HG02870 (cell line): ENCODE measurements around the gene DHRSX.
A peak's percentile ranks its signal among the peaks of the same experiment; 100 is the strongest.
"Not testable (repeated sequence)": the region's sequence is repeated elsewhere in the genome, so short reads cannot be mapped to it uniquely, and the experiment has no call there.

ENCODE experiments used
- ATAC-seq: cut with Tn5 transposase; IDR thresholded peaks from one replicate; pipeline ENCODE4 v1.9.1; 2021; ENCODE audit warnings: mild to moderate bottlenecking, moderate library complexity; ENCODE audit not compliant: unreplicated experiment

The DHRSX gene

DNA sequence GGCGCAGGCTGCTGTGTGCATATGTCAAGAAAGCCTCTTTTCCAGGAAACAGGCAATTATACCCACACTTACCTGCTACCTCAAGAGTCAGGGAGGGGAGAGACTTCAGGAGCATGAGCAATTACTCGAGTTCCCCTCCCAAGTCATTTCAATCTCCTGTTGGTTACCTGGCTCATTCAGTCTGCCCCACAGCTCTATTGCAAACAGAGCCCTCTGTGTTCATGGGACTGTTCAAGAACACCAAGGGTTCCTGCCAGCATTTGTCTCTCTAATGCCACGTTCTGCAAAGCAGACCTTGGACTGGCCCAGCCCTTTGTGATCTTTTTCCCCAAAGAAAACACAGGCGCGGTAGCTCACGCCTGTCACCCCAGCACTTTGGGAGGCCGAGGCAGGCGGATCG is 274.6 kb downstream of the DHRSX start:
- ATAC-seq, result no peak

DNA sequence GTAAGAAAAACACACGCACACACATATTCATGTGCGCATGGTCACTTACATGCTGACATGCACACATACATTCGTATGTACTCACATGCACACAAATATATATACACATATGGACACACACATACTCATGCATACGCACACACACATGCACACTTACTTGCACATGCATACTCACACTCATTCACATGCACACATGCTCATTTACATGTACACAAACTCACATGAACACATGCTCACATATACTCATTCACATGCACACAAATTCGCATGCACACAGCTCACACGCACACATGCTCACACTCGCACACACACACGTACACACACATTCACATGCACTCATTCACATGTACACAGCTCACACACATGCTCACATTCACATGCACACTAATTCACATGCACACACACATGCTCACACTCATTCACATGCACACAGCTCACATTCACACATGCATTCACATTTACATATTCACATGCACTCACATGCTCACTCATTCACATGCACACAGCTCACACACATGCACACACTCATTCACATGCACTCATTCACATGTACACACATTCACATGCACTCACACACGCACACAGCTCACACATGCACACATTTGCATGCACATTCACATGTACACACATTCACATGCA is 276.1 kb downstream of the DHRSX start:
- ATAC-seq, result no peak

DNA sequence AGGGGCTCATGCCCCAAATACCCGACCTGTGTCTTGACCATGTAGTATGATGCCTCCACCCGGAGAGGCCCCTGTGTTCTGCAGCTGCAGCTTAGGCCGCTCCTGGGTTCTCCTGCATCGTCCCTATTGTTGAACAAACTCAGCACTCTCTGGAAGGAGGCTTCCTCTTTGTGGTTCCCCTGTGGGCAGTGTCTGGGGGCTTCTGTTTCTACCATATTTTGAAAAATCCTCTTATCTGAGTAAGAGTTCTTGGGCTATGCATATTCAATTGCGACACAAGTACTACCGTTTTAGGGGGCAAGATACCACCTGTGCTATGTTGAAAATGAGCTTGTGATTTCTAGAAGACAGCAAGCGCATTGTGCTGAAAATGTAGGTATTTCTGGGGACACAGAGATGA is 276.6 kb downstream of the DHRSX start:
- ATAC-seq, result no peak

DNA sequence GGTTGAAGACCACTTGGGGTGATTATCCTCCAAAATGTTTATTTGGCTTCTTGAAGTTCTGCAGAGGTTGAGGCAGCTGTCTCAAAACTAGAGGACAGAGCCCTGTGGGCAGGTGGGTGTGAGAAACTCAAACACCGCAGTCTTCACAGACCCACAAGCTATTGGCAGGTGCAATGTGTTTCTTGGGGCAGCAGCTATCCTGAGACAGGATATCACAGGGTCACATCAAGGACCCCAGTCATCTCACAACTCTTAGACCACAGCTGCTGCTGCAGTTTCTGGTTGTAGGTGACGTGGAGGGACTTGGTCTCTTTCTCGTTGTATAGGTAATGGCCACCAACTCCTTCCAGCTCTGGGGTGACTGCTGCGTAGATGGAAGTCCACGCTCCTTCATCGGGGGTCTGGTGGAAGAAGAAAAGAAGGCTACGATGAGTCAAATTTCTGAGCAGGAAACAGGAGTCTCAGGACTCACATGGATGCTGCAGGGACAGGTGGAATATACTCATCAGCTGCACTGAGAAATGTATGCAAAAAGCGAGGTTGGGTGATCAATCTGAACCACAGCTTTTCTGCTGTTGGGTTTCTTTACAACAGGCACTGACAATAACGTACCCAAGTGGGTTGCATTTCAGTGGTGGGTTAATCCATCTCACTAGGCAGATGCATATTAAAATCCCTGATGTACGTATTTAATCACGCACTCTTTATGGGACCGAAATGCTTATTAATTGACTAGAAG is 279.8 kb downstream of the DHRSX start:
- peak; percentile 94 for ATAC-seq

DNA sequence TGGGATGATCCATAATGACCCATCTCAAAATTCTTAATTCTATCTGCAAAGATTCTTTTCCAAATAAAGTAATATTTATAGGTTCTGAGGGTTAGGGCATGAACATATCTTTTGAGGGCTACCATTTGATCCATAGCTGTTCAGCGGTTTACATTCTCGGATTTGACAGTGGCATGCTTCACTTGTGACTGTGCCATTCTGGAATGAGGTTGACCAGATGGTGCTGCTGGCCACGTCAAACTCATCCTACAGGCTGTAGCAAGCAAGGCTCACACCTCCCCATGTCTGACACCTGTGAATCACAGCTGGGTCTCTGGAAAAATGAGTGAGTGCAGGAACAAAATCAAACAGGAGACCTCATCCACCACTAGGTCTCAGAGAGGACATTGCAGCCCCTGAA is 280.5 kb downstream of the DHRSX start:
- ATAC-seq, result no peak

DNA sequence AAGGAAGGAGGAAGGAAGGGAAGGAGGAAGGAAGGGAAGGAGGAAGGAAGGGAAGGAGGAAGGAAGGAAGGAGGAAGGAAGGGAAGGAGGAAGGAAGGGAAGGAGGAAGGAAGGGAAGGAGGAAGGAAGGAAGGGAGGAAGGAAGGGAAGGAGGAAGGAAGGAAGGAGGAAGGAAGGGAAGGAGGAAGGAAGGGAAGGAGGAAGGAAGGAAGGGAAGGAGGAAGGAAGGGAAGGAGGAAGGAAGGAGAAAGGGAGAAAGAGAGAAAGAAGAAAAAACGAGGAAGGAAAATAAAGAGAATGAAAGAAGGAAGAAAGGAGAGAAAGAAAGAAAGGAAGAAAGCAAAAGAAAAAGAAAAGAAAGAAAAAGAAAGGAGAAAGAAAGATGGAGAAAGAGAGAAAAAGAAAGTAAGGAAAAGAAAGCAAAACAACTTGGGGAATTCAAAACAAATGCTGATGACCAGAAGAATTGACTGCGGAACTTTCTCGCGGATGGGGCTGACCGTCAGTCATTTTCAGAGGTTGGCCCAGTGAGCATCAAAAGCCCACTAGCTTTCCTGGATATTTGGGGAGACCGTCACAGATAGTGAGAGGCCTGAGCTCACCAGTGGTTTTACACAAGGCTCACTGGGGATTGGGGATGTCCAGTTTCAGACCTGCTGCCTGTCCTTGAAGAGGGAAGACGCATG is 286.5 kb downstream of the DHRSX start:
- not testable (repeated sequence) for ATAC-seq

DNA sequence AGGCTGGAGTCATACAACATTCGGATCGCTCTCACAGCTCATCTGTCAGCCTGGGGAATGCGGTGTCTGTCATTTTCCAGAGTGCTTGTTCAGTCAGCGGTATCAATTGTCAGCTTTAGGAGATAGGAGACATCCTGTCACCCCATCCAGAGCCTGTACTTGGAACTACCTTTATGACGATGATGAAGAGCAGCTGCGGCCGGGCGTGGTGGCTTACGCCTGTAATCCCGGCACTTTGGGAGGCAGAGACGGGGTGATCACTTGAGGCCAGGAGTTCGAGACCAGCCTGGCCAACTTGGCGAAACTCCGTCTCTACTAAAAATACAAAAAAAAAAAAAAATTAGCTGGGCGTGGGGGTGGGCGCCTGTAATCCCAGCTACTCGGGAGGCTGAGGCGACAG is 289.1 kb downstream of the DHRSX start:
- ATAC-seq, result not testable (repeated sequence)

DNA sequence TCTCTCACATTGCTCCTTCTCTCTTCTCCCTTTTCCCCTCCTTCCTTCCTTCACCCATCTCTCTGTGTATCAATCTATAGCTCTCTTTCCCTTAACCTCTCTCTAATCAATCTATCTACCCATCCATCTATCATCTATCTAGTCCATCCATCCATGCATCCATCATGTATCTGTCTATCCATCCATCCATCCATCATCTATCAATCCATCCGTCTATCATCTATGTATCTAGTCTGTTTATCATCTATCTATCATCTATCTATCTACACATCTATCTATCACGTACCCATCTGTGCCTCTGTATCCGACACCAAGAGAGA is 307.5 kb downstream of the DHRSX start:
- no peak for ATAC-seq

DNA sequence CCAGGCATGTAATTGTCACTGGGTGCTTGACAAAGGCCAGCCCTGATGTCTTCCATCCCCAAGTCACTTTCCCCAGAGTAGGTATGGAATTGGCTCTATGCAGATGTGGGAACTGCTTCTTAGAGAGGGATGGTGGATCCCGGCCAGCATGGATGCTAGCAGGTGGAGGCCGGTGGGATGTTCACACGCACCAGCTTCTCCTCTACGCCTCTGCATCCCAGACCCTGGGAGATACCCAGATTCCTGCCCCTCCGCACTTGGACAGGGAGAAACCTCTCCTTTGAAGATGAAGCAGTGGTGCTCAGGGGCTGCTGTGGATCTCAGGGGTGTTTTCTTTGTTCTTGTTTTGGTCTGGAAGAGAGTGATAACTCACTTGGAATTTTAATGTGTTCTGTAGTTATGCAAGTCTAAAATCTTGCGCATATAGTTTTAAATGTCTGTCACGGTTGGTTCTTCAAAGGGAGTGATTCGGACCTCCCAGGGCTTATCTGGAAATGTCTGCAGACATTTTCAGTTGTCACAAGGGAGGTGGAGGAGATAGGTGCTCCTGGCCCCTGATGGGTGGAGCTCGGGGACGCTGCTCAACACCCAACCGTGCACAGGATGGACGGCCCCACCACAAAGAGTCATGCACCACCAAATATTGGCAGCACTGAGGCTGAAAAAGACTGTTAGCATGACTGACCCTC is 308.0 kb downstream of the DHRSX start:
- ATAC-seq, result no peak

DNA sequence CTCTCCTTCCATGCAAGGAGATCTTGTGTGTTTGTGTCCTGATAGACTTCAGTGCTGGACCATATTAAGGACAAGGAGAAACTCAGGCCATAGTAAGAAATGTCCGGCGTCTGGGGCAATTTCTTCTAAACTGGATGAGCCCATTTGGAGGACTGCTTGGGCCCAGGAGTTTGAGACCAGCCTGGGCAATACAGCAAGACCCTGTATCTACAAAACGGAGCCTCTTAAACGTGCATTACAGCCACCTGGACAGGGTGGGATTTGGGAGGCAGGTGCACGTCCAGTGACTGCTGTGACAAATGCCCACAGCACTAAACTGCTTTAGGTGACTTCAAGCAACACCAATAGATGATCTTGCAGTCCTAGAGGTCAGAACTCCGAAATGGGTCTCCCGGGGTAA is 311.9 kb downstream of the DHRSX start:
- no peak for ATAC-seq

DNA sequence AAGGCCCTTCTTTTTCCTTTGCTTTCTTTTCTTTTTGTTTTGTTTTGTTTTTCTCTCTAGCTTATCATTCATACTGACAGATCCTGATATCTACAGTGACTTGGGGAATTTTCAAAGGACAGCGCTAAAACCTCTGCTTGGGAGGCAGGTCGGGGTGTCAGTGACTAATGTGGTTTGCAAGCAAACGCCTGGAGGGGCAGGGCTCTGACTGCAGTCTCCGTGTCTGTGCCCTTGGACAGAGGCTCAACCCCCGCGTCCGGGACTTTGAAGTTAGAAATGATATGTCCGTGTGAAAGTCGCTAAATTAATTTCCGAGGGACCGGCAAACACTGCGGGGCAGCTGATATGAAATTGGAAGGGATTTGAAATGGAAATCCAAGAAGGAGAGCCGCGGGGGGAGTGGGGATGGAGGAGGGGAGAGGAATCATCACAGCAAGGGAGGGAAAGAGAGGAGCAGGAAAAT is 312.4 kb downstream of the DHRSX start:
- no peak for ATAC-seq

DNA sequence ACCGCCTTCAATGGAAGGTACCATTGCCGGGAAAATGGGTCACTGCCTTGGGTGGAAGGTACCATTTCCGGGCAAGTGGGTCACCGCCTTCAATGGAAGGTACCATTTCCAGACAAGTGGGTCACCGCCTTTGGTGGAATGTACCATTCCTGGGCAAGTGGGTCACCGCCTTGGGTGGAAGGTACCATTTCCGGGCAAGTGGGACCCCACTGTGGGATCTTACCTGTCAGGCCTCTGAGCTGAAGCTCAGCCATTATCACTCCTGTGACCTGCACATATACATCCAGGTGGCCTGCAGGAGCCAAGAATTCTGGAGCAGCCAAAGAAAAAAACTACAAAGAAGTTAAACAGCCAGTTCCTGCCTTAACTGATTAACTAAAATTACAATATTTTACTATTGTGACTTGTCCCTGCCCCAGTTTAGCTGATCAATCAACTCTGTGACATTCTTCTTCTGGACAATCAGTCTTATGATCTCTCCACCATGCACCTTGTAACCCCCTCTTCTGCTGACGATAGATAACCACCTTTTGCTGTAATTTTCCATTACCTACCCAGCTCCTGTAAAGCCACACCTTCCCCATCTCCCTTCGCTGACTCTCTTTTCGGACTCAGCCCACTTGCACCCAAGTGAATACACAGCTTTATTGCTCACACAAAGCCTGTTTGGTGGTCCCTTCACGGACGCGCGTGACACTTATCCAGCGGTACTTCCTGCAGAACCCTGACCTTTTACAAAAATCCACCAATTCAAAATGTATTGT is 313.2 kb downstream of the DHRSX start:
- ATAC-seq, result no peak

DNA sequence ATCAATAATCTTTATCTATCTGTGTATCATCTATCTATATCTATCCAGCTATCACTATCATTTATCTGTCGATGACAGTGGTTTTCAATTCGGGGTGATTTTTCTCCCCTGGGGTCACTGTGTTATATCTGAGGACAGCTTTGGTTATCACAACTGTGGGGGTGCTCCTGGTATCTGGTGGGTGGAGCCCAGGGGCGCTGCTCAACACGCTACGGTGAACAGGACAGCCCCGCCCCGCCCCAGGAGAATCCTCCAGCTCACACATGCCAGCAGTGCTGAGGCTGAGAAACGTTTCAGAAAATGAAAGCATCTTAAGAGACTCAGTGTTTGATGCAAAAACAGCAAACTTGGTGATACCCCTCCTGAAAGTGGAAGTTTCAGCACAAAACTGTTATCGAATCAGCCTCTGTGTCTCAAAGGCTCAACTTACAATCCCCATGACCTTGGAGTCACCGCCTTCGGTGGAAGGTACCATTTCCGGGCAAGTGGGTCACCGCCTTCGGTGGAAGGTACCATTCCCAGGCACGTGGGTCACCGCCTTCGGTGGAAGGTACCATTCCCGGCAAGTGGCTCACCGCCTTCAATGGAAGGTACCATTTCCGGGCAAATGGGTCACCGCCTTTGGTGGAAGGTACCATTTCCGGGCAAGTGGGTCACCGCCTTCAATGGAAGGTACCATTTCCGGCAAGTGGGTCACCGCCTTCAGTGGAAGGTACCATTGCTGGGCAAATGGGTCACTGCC is 315.3 kb downstream of the DHRSX start:
- no peak for ATAC-seq

DNA sequence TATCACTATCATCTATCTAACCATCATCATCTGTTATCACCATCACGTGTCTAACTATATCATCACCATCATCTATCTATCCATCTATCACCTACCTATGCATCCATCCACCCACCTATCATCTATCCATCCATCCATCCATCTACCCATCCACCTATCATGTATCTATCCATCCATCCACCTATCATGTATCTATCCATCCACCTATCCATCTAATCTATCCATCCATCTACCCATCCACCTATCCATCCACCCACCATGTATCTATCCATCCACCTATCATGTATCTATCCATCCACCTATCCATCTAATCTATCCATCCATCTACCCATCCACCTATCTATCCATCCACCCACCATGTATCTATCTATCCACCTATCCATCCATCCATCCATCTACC is 316.7 kb downstream of the DHRSX start:
- no peak for ATAC-seq

DNA sequence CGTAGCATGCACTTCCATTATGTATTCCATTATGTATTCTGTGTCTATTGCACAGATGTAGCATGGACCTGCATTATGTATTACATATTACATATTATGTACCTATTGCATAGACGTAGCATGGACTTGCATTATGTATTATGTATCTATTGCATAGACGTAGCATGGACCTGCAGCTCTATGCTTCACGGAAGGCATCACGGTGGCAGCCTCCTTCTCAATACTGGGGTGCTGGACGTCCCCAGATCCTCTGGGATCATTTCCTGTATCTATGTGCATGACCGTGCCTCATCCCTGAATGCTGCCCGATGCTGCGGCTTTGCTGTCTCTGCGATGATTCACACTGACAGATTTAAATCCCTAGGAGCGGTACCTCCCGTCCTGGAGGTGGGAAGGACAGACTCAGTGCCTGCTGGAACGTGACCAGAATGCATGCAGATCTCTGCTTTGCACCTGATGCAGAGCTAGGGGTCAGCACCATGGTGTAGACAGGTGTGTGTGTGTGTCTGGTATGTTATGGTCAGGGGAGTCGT is 317.5 kb downstream of the DHRSX start:
- no peak for ATAC-seq

DNA sequence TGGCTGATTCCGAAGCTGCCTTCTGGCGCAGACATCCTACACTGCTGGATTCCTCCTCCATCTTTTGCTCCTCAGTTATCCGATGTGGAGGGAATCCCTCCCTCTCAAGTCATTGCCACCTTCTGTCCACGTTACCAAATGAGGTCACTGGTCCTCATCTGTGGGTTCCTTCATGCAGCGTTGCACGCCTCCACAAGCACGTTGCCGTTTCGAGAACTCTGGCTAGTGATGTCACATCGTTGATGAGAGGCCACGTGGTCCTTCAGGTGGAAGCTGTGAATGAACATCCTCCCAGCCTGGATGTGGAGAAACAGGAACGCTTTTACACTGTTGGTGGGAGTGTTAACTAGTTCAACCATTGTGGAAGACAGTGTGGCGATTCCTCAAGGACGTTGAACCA is 323.2 kb downstream of the DHRSX start:
- ATAC-seq, result no peak

DNA sequence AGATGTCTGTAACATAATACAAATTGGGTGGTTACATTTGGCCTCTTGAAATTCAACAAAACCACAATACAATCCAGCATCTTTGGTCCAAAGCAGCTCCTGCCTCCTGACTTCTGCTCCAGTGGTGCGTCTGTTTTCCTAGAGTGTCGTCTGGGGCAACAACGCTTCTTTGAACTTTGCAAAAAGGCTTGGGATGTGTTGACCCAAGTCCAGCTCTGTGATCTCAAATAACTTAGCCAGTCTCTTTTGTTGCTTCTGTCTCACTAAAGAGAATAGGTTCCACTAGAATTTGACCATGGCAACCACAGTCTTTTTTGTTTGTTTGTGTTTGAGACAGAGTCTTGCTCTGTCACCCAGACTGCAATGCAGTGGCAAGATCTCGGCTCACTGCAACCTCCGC is 324.0 kb downstream of the DHRSX start:
- no peak for ATAC-seq

DNA sequence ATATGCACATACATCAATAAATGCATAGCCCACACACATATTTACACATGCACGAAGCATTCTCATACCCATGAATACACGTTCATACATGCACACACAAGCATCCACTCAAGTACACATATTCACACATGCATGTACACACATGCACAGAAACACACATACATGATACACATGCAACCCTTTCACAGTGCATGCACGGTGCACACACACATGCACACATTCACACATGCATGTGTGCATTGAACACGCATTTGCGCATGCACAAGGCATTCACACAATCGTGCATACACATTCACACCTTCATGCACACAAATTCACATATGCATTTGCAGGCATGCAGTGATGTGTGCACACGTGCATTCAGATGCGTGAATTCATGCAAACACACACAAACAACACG is 324.5 kb downstream of the DHRSX start:
- no peak for ATAC-seq

DNA sequence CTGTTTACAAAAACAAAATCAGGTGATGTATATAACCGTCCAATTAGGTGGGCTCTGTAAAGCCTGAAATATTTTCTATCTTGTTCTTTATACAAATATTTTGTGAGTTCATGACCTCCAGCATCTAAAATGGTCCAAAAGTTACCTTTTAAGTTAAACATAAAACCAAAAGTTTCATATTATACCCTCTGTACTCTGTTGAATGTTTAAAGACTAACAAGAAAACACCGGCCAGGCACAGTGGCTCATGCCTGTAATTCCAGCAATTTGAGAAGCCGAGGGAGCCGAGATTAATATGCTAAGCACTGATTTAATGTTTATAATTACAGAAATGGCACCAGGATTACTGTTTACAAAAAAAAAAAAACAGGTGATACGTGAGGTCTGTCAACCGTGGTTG is 328.4 kb downstream of the DHRSX start:
- ATAC-seq, result no peak
